ENCODE results near the gene HEATR9.

HEATR9 gene

GRCh38 chr17:35895636-35896587 is 27.2 kb upstream of the HEATR9 start:
- no peak for DNase-seq (ENCODE audit: low read depth)

- no peak for DNase-seq (ENCODE audit: low read depth)
Observed at GRCh38 chr17:35894206-35894605, 25.5 kb upstream of the HEATR9 start.

- no peak for DNase-seq (ENCODE audit: low read depth)
Observed at GRCh38 chr17:35893751-35894150, 25.1 kb upstream of the HEATR9 start.

GRCh38 chr17:35892091-35893035 is 23.7 kb upstream of the HEATR9 start:
- no peak for DNase-seq (ENCODE audit: low read depth)

- DNase-seq (ENCODE audit: low read depth) = no peak
Observed at GRCh38 chr17:35891269-35891668, 22.6 kb upstream of the HEATR9 start.

GRCh38 chr17:35890774-35891155 is 22.1 kb upstream of the HEATR9 start:
- DNase-seq (ENCODE audit: low read depth) = peak; percentile 1

GRCh38 chr17:35889818-35890773 is 21.4 kb upstream of the HEATR9 start:
- DNase-seq (ENCODE audit: low read depth) = no peak

- no peak for DNase-seq (ENCODE audit: low read depth)
Observed at GRCh38 chr17:35889241-35889640, 20.6 kb upstream of the HEATR9 start.

GRCh38 chr17:35879773-35880654 is 11.3 kb upstream of the HEATR9 start, which contains the start of gene CCL5:
CCL5 (minus strand) TSS chr17:35880360.
- no peak for DNase-seq (ENCODE audit: low read depth)

GRCh38 chr17:35878361-35878760 is 9.7 kb upstream of the HEATR9 start:
- DNase-seq (ENCODE audit: low read depth) = no peak

- DNase-seq (ENCODE audit: low read depth) = no peak
Observed at GRCh38 chr17:35877345-35878029, 8.8 kb upstream of the HEATR9 start.

- no peak for DNase-seq (ENCODE audit: low read depth)
Observed at GRCh38 chr17:35876534-35876933, 7.8 kb upstream of the HEATR9 start.

- DNase-seq (ENCODE audit: low read depth) = no peak
Observed at GRCh38 chr17:35875800-35876139, 7.1 kb upstream of the HEATR9 start.

GRCh38 chr17:35875072-35875799 is 6.5 kb upstream of the HEATR9 start:
- no peak for DNase-seq (ENCODE audit: low read depth)

- no peak for DNase-seq (ENCODE audit: low read depth)
Observed at GRCh38 chr17:35872196-35872980, 3.7 kb upstream of the HEATR9 start.

GRCh38 chr17:35870906-35871819 is 2.5 kb upstream of the HEATR9 start:
- DNase-seq (ENCODE audit: low read depth) = no peak

- DNase-seq (ENCODE audit: low read depth) = no peak
Observed at GRCh38 chr17:35867574-35867973, 1.1 kb downstream of the HEATR9 start.
